Stimulated activated CD4-positive, alpha-beta T cell treated with anti-CD3 and anti-CD28 coated beads, Interleukin-2, amount 100 ng/mL, for 48 hours (primary cell): ENCODE data around the gene THBS3.
"Not testable (repeated sequence)": the region's sequence is repeated elsewhere in the genome, so short reads cannot be mapped to it uniquely, and the experiment has no call there.

ENCODE experiments used
- DNase-seq, 2 donors: peaks; one replicate each; pipeline ENCODE4 v3.0.0-alpha.2; 2020

THBS3 gene

GRCh38 chr1:155233502-155233901 lies 25.8 kb upstream of the THBS3 start:
- not testable (repeated sequence) for DNase-seq

GRCh38 chr1:155232001-155232978 lies 24.6 kb upstream of the THBS3 start:
- DNase-seq, result not testable (repeated sequence)

- DNase-seq, result not testable (repeated sequence)
These were observed 23.6 kb upstream of the THBS3 start for GRCh38 chr1:155231302-155231701.

GRCh38 chr1:155228096-155228427 lies 20.4 kb upstream of the THBS3 start:
- no peak for DNase-seq

- peak; percentile 99 to 100 for DNase-seq
These were observed 19.8 kb upstream of the THBS3 start for GRCh38 chr1:155227261-155228095.

GRCh38 chr1:155226910-155227260 lies 19.2 kb upstream of the THBS3 start:
- DNase-seq, result peak in 1 of 2 donors; percentile 72

GRCh38 chr1:155226188-155226909 lies 18.7 kb upstream of the THBS3 start:
- DNase-seq, result peak; percentile 69 to 91

GRCh38 chr1:155225404-155225759 lies 17.7 kb upstream of the THBS3 start:
- DNase-seq, result not testable (repeated sequence)

- no peak for DNase-seq
These were observed 15.3 kb upstream of the THBS3 start for GRCh38 chr1:155223047-155223446.

- DNase-seq, result not testable (repeated sequence)
These were observed 12.7 kb upstream of the THBS3 start for GRCh38 chr1:155220211-155220965.

GRCh38 chr1:155219592-155220031 lies 11.9 kb upstream of the THBS3 start:
- no peak for DNase-seq

- peak in 1 of 2 donors; percentile 41 for DNase-seq
These were observed 11.3 kb upstream of the THBS3 start for GRCh38 chr1:155218854-155219591.

- not testable (repeated sequence) for DNase-seq
These were observed 7.0 kb upstream of the THBS3 start for GRCh38 chr1:155214702-155215101.

GRCh38 chr1:155212051-155212440 lies 4.3 kb upstream of the THBS3 start:
- not testable (repeated sequence) for DNase-seq

GRCh38 chr1:155211381-155212050 lies 3.8 kb upstream of the THBS3 start:
- DNase-seq, result not testable (repeated sequence)

GRCh38 chr1:155210314-155211104 lies 2.8 kb upstream of the THBS3 start:
- DNase-seq, result no peak

GRCh38 chr1:155209312-155209721 lies 1.6 kb upstream of the THBS3 start:
- DNase-seq, result no peak

- DNase-seq, result peak; percentile 78 to 80
These were observed 1.0 kb upstream of the THBS3 start, which contains the start of gene MTX1 for GRCh38 chr1:155208541-155209311. Gene MTX1, plus strand, starts transcription at chr1:155208695. Its CDS starts 110 bp downstream, at chr1:155208805.
